Prostate gland (tissue), 2 donors: ENCODE data around the gene SRD5A1. TPM values are rescaled to one million over a fixed set of nuclear protein-coding genes. Genes with fewer than 3 reads are reported as not detected.
"Not testable (repeated sequence)": the region's sequence is repeated elsewhere in the genome, so short reads cannot be mapped to it uniquely, and the experiment has no call there.

ENCODE experiments used
- DNase-seq: peaks from one replicate; pipeline ENCODE4 v3.0.0-alpha.2; 2019; ENCODE audit warnings: low spot score
- H3K27ac ChIP-seq, 2 donors: fragments of 200-600 bp; sonication (generic); 2 replicates each; pipeline ENCODE4 v1.5.1; 2017 to 2019
- H3K27me3 ChIP-seq: fragments of 200-600 bp; sonication (generic); replicated peaks from 2 replicates; pipeline ENCODE4 v1.5.1; 2019; ENCODE audit not compliant: insufficient read depth
- H3K36me3 ChIP-seq, 2 donors: fragments of 200-600 bp; sonication (generic); 1 replicate in 1 of 2; 2 replicates in 1 of 2; pipeline versions ENCODE4 v1.5.1 to v1.8.1; 2017 to 2019
- H3K4me1 ChIP-seq: fragments of 200-600 bp; sonication (generic); replicated peaks from 2 replicates; pipeline ENCODE4 v1.5.1; 2019
- H3K4me3 ChIP-seq, 2 donors: fragments of 200-600 bp; sonication (generic); 2 replicates each; pipeline ENCODE4 v1.5.1; 2017 to 2019
- H3K9me3 ChIP-seq: fragments of 200-600 bp; sonication (generic); 2 replicates; pipeline ENCODE4 v1.5.1; 2017
- CTCF ChIP-seq, 4 experiments: fragments of 200-600 bp in 2 of 4; fragments of 450-650 bp in 2 of 4; sonication (generic) in 2 of 4; IDR thresholded peaks; 1 replicate in 3 of 4; 2 replicates in 1 of 4; pipeline ENCODE4 v1.5.1; 2016 to 2019; ENCODE audit warnings: antibody characterized with exemption in 4 of 4, mild to moderate bottlenecking in 2 of 4, moderate library complexity in 2 of 4
- POLR2A ChIP-seq: fragments of 450-650 bp; IDR thresholded peaks from one replicate; pipeline ENCODE4 v1.6.1; 2016; ENCODE audit warnings: antibody characterized with exemption, mild to moderate bottlenecking
- POLR2AphosphoS5 ChIP-seq: sonication (generic); formaldehyde crosslinking; IDR thresholded peaks from one replicate; pipeline ENCODE4 v1.6.1; 2017; ENCODE audit warnings: antibody characterized with exemption
- WGBS: methylation state at CpG from one replicate; pipeline ENCODE4 v1.1.5; 2018; 5-methylcytosine and 5-hydroxymethylcytosine counted together
- intact Hi-C: fragments of 100-400 bp; cut with DNase I; formaldehyde crosslinking; loops from one replicate; pipeline ENCODE4 v1.14.2; 2022
- total RNA-seq, 2 donors: library from RNA; depleted of rRNA; stranded (reverse); fragments of >200 nt; gene quantifications; one replicate each; pipeline ENCODE4 v1.1.0, GENCODE V29; 2016

SRD5A1 gene
- total RNA-seq, 2 donors from 2014 or later: 9.4 to 29.3 TPM

- no peaks in the 10 kb centered on the region for H3K36me3 ChIP-seq
- no peak overlapping the region for H3K27ac ChIP-seq
- no peaks in the 10 kb centered on the region for H3K9me3 ChIP-seq
- no peaks in the 10 kb centered on the region for H3K27me3 ChIP-seq
- TF ChIP-seq CTCF (IDR thresholded peaks at IDR 0.05): no peak
- no peak for TF ChIP-seq POLR2AphosphoS5
- TF ChIP-seq POLR2A: no peak
- intact Hi-C loops: no loop called here
- DNase-seq: no peak
- H3K4me1 ChIP-seq: no peaks in the 10 kb centered on the region
- no peak overlapping the region for H3K4me3 ChIP-seq
- 91% methylated on average over 13 of the region's 13 CpGs for WGBS
Measured at GRCh38 chr5:6659941-6660684, 26.9 kb downstream of the SRD5A1 start.

- 94% methylated on average over 3 of the region's 3 CpGs for WGBS
- no peaks in the 10 kb centered on the region for H3K27me3 ChIP-seq
- no peaks in the 10 kb centered on the region for H3K36me3 ChIP-seq
- no peak overlapping the region for H3K4me3 ChIP-seq
- H3K9me3 ChIP-seq: no peaks in the 10 kb centered on the region
- intact Hi-C loops: no loop called here
- H3K4me1 ChIP-seq: no peaks in the 10 kb centered on the region
- DNase-seq: no peak
- no peak for TF ChIP-seq POLR2A
- no peak for TF ChIP-seq CTCF (IDR thresholded peaks at IDR 0.05)
- no peak for TF ChIP-seq POLR2AphosphoS5
- H3K27ac ChIP-seq: no peak overlapping the region
Measured at GRCh38 chr5:6660688-6661087, 27.4 kb downstream of the SRD5A1 start.

GRCh38 chr5:6666762-6667161 is 33.5 kb downstream of the SRD5A1 start:
- Histone ChIP-seq H3K27me3 (no peaks in the 10 kb centered on the region), H3K27ac (no peak overlapping the region), H3K36me3 (no peaks in the 10 kb centered on the region), H3K4me1 (no peaks in the 10 kb centered on the region), H3K4me3 (no peak overlapping the region), H3K9me3 (no peaks in the 10 kb centered on the region)
- 93% methylated on average over 15 of the region's 15 CpGs for WGBS
- TF ChIP-seq POLR2A (no peak), POLR2AphosphoS5 (no peak), CTCF (IDR thresholded peaks at IDR 0.05) (no peak)
- no peak for DNase-seq
- intact Hi-C loops: no loop called here

GRCh38 chr5:6667648-6668047 is 34.4 kb downstream of the SRD5A1 start:
- 92% methylated on average over 5 of the region's 5 CpGs for WGBS
- Histone ChIP-seq H3K36me3 (no peaks in the 10 kb centered on the region), H3K27ac (no peak overlapping the region), H3K27me3 (no peaks in the 10 kb centered on the region), H3K4me1 (no peaks in the 10 kb centered on the region), H3K4me3 (no peak overlapping the region), H3K9me3 (no peaks in the 10 kb centered on the region)
- no peak for TF ChIP-seq POLR2AphosphoS5
- no peak for TF ChIP-seq POLR2A
- TF ChIP-seq CTCF (IDR thresholded peaks at IDR 0.05): no peak
- intact Hi-C loops: no loop called here
- DNase-seq: no peak

- whole genome bisulfite sequencing: 64% methylated on average over 9 of the region's 9 CpGs
- H3K27me3 ChIP-seq, H3K4me3 ChIP-seq, DNase-seq, intact Hi-C loops, H3K36me3 ChIP-seq, H3K9me3 ChIP-seq, H3K27ac ChIP-seq, H3K4me1 ChIP-seq: not testable (repeated sequence)
Measured at GRCh38 chr5:6668717-6669116, 35.5 kb downstream of the SRD5A1 start.
